ENCODE measurements around the gene ABHD12B.

- TF ChIP-seq CTCF (conservative IDR thresholded peaks at IDR 0.05; ENCODE audit: low read depth, low read length) (no peak), EZH2 (IDR thresholded peaks at IDR 0.05; ENCODE audit: borderline replicate concordance, low read depth, low read length, poor library complexity, severe bottlenecking) (no peak)
Observed at GRCh38 chr14:50922803-50923202, 51.0 kb downstream of the ABHD12B start.

Data from A673 (cell line).